Measurements from ENCODE around the gene RPL13A. TPM values are rescaled to one million over a fixed set of nuclear protein-coding genes. Genes with fewer than 3 reads are reported as not detected.

Gene RPL13A
- total and polyA plus RNA-seq, 9 of the 15 experiments (the other 6 are each of a cell fraction or from before 2014, with no cell fraction given) = 1,744 to 5,482 (median 2,949) TPM

GRCh38 chr19:49496574-49497008 lies 9.2 kb downstream of the RPL13A start:
- in situ Hi-C loops (cut with MboI) (loop anchor here (10.0 kb wide), 1 partner anchor 378 kb away; the partner anchor contains the start of genes AKT1S1 and TBC1D17), intact Hi-C loops (cut with micrococcal nuclease) (loop anchor here (1.0 kb wide), 1 partner anchor 270 kb away; no protein-coding TSS in a partner anchor)
- WGBS (ENCODE audit: insufficient coverage, low coverage, missing lambda C conversion rate) = 0% methylated on average over 9 of the region's 11 CpGs
- peaks cover 33 to 42% of the 10 kb centered on the region in 2 experiments; a peak in 4 of 5 replicates for H3K4me1 ChIP-seq (replicated peaks in 1 of 2; ENCODE audit: control insufficient read depth in 2 of 2, insufficient read depth in 2 of 2, low read length in 2 of 2)
- no peaks in the 10 kb centered on the region for H3K27me3 ChIP-seq (ENCODE audit: control insufficient read depth in 2 of 2, insufficient read depth in 2 of 2, low read length in 2 of 2)
- TSS peak; percentile 43 for BruUV-seq (replicated peaks)
- peak overlapping the region; percentile 97 for H3K4me2 ChIP-seq (ENCODE audit: insufficient read depth, low read length)
- H3K79me2 ChIP-seq (ENCODE audit: control insufficient read depth, insufficient read depth, low read length) = peaks cover 35% of the 10 kb centered on the region
- ChIA-PET POLR2A (interaction anchor here (0.6 to 2.7 kb wide), 14 partner anchors 9 to 221 kb away, joined by 3 to 20 read pairs (median 6); partner anchors contain the start of genes NOSIP, PRMT1, RCN3 and RPL13A), CTCF (ENCODE audit: low intra/inter-chr PET ratio) (interaction anchor here (1.1 kb wide), 1 partner anchor 73 kb away, joined by 3 read pairs; no protein-coding TSS in a partner anchor)
- no peak for ATAC-seq
- peak overlapping the region; percentile 96 to 99 for H3K9ac ChIP-seq (ENCODE audit: insufficient read depth in 1 of 2, low read depth in 2 of 2, low read length in 2 of 2)
- no peak for DNase-seq (ENCODE audit: extremely low read depth in 1 of 4, low spot score in 3 of 4)
- H3K27ac ChIP-seq (ENCODE audit: extremely low read depth, low read depth, low read length) = peak overlapping the region; percentile 94
- H3K36me3 ChIP-seq (ENCODE audit: control insufficient read depth, insufficient read depth, low read length) = peaks cover 50% of the 10 kb centered on the region
- no peak for FAIRE-seq
- H3K9me3 ChIP-seq (replicated peaks; ENCODE audit: control insufficient read depth, insufficient read depth, low read depth, low read length) = no peaks in the 10 kb centered on the region
- H2AFZ ChIP-seq (ENCODE audit: low read depth, low read length) = 0 out of 2 replicates have a peak overlapping the region, but pooled peaks have one; percentile 1
- peaks cover 32% of the 10 kb centered on the region for H4K20me1 ChIP-seq (replicated peaks; ENCODE audit: control insufficient read depth, insufficient read depth, low read length)
- peak overlapping the region; percentile 89 for H3K4me3 ChIP-seq
- H3K9me1 ChIP-seq (ENCODE audit: control insufficient read depth, insufficient read depth, low read length) = peaks cover 7% of the 10 kb centered on the region
- TF ChIP-seq HCFC1 (IDR thresholded peaks at IDR 0.05; ENCODE audit: low read depth, low read length) = no peak
- no peak for TF ChIP-seq SIN3B (IDR thresholded peaks at IDR 0.05; ENCODE audit: low read depth)
- TF ChIP-seq THRA (IDR thresholded peaks at IDR 0.05) = no peak
- no peak for TF ChIP-seq GMEB1 (CRISPR knock-in tag; IDR thresholded peaks at IDR 0.05)
- no peak for TF ChIP-seq ZNF445 (CRISPR knock-in tag; IDR thresholded peaks at IDR 0.05; ENCODE audit: low read depth)
- no peak for TF ChIP-seq ATF6 (CRISPR knock-in tag; IDR thresholded peaks at IDR 0.05)
- TF ChIP-seq HBP1 (CRISPR knock-in tag; IDR thresholded peaks at IDR 0.05) = no peak; the same call in 1 of the 2 replicates
- TF ChIP-seq SIX5 (IDR thresholded peaks at IDR 0.05; ENCODE audit: borderline replicate concordance in 1 of 2, insufficient read depth in 1 of 2, low read depth in 1 of 2, low read length in 2 of 2) = no peak
- no peak for TF ChIP-seq JUNB (CRISPR knock-in tag; conservative IDR thresholded peaks at IDR 0.05)
- no peak for TF ChIP-seq ZBTB7A (IDR thresholded peaks at IDR 0.05; ENCODE audit: borderline replicate concordance, control insufficient read depth, low read depth, low read length)
- TF ChIP-seq PTTG1 (tag; IDR thresholded peaks at IDR 0.05; ENCODE audit: low read depth) = no peak
